CD4-positive, CD25-positive, alpha-beta regulatory T cell (primary cell): ENCODE data around the gene THTPA. TPM values are rescaled to one million over a fixed set of nuclear protein-coding genes. Genes with fewer than 3 reads are reported as not detected.

Source experiments
- ATAC-seq, 2 donors: fragments of 150-1000 bp; cut with Tn5 transposase; one replicate each; pipeline ENCODE4 v1.10.0; 2021; ENCODE audit warnings: low read depth in 2 of 2, moderate number of reproducible peaks in 2 of 2, moderate library complexity in 1 of 2
- DNase-seq, 3 donors: peaks; one replicate each; pipeline versions ENCODE4 v3.0.0 to v3.0.0-alpha.2; 2012 to 2022; ENCODE audit warnings: mixed read lengths in 1 of 3
- H3K27ac ChIP-seq: one replicate; pipeline ENCODE4 v1.7.0; 2013; ENCODE audit warnings: mild to moderate bottlenecking, low read length; ENCODE audit not compliant: insufficient read depth, poor library complexity, severe bottlenecking
- H3K27me3 ChIP-seq: one replicate; pipeline ENCODE4 v1.7.0; 2013; ENCODE audit warnings: low read length; ENCODE audit not compliant: control insufficient read depth, insufficient read depth
- H3K36me3 ChIP-seq: one replicate; pipeline ENCODE4 v1.7.0; 2013; ENCODE audit warnings: mild to moderate bottlenecking, low read length, moderate library complexity; ENCODE audit not compliant: control insufficient read depth, insufficient read depth
- H3K4me1 ChIP-seq: 2 replicates; pipeline ENCODE4 v1.7.0; 2013; ENCODE audit warnings: mild to moderate bottlenecking, low read length; ENCODE audit not compliant: insufficient read depth, control insufficient read depth, poor library complexity, severe bottlenecking
- H3K4me3 ChIP-seq: one replicate; pipeline ENCODE4 v1.7.0; 2013; ENCODE audit warnings: low read depth, mild to moderate bottlenecking, low read length, moderate library complexity
- H3K9me3 ChIP-seq, 2 experiments: 1 replicate in 1 of 2; 2 replicates in 1 of 2; pipeline ENCODE4 v1.7.0; 2013; ENCODE audit warnings: low read length in 2 of 2, mild to moderate bottlenecking in 1 of 2, moderate library complexity in 1 of 2; ENCODE audit not compliant: control insufficient read depth in 2 of 2
- H3K27ac Mint-ChIP-seq, 3 donors: one replicate each; pipeline ENCODE4 v1.8.0; 2020 to 2022; ENCODE audit warnings: mild to moderate bottlenecking in 3 of 3, mixed read lengths in 3 of 3, moderate library complexity in 2 of 3
- H3K27me3 Mint-ChIP-seq: one replicate; pipeline ENCODE4 v1.8.0; 2022; ENCODE audit warnings: mild to moderate bottlenecking, mixed read lengths
- H3K36me3 Mint-ChIP-seq: one replicate; pipeline ENCODE4 v1.8.0; 2020; ENCODE audit warnings: mixed read lengths
- H3K4me1 Mint-ChIP-seq, 4 donors: one replicate each; pipeline ENCODE4 v1.8.0; 2020 to 2022; ENCODE audit warnings: mixed read lengths in 4 of 4, mild to moderate bottlenecking in 1 of 4
- H3K4me3 Mint-ChIP-seq, 4 donors: one replicate each; pipeline ENCODE4 v1.8.0; 2020 to 2022; ENCODE audit warnings: mild to moderate bottlenecking in 4 of 4, mixed read lengths in 4 of 4, moderate library complexity in 3 of 4
- H3K9me3 Mint-ChIP-seq, 7 donors: one replicate each; pipeline ENCODE4 v1.8.0; 2020 to 2022; ENCODE audit warnings: mixed read lengths in 7 of 7, mild to moderate bottlenecking in 3 of 7, moderate library complexity in 2 of 7
- polyA plus RNA-seq, 4 donors: library from polyadenylated mRNA; unstranded; fragments of 300-500 nt; fragmentation: Illumina TruSeq; gene quantifications; one replicate each; pipeline ENCODE4 v1.2.3, GENCODE V29; 2021
- total RNA-seq: library from RNA; stranded (reverse); gene quantifications from one replicate; pipeline ENCODE4 v1.2.3, GENCODE V29; 2022

Gene THTPA
- total and polyA plus RNA-seq, 5 donors from 2014 or later, result 7.5 to 14.6 (median 11.0) TPM

- H3K27me3 ChIP-seq, result no peaks in the 10 kb centered on the region
- H3K4me3 ChIP-seq, result no peak overlapping the region
- Mint-ChIP-seq H3K27ac (peak overlapping the region; percentile 51 to 88 (median 88)), H3K9me3 (no peaks in the 10 kb centered on the region), H3K4me3 (peak overlapping the region in 3 of 4 donors; percentile 55 to 98 (median 83)), H3K4me1 (peaks cover 4 to 57% (median 23%) of the 10 kb centered on the region in 4 donors), H3K36me3 (peaks cover 21% of the 10 kb centered on the region), H3K27me3 (no peaks in the 10 kb centered on the region)
- no peak overlapping the region for H3K27ac ChIP-seq
- H3K4me1 ChIP-seq, result peaks cover 21% of the 10 kb centered on the region
- no peak for ATAC-seq
- no peaks in the 10 kb centered on the region for H3K9me3 ChIP-seq
- peaks cover 44% of the 10 kb centered on the region for H3K36me3 ChIP-seq
- DNase-seq, result no peak
These were observed 2.4 kb downstream of the THTPA start for GRCh38 chr14:23558346-23559009.

GRCh38 chr14:23559010-23559925, 3.2 kb downstream of the THTPA start:
- peak overlapping the region; percentile 41 to 80 (median 51) for H3K27ac Mint-ChIP-seq
- peaks cover 4 to 62% (median 24%) of the 10 kb centered on the region in 4 donors for H3K4me1 Mint-ChIP-seq
- Histone ChIP-seq H3K27ac (peak overlapping the region; percentile 1), H3K27me3 (no peaks in the 10 kb centered on the region), H3K9me3 (no peaks in the 10 kb centered on the region), H3K4me1 (peaks cover 21% of the 10 kb centered on the region), H3K36me3 (peaks cover 51% of the 10 kb centered on the region), H3K4me3 (no peak overlapping the region)
- H3K36me3 Mint-ChIP-seq, result peaks cover 26% of the 10 kb centered on the region
- H3K9me3 Mint-ChIP-seq, result peaks cover 0 to 1% (median 0%) of the 10 kb centered on the region in 7 donors
- DNase-seq, result peak; percentile 50 to 71 (median 60)
- no peaks in the 10 kb centered on the region for H3K27me3 Mint-ChIP-seq
- peak overlapping the region in 2 of 4 donors; percentile 83 to 98 for H3K4me3 Mint-ChIP-seq
- ATAC-seq, result no peak

- H3K27me3 ChIP-seq, result no peaks in the 10 kb centered on the region
- peak overlapping the region in 2 of 3 donors; percentile 23 to 71 for H3K27ac Mint-ChIP-seq
- H3K9me3 ChIP-seq, result no peaks in the 10 kb centered on the region
- H3K4me1 Mint-ChIP-seq, result peaks cover 4 to 67% (median 26%) of the 10 kb centered on the region in 4 donors
- H3K27ac ChIP-seq, result no peak overlapping the region
- H3K4me1 ChIP-seq, result peaks cover 21% of the 10 kb centered on the region
- no peak for ATAC-seq
- H3K9me3 Mint-ChIP-seq, result peaks cover 0 to 1% (median 0%) of the 10 kb centered on the region in 7 donors
- DNase-seq, result no peak
- peaks cover 57% of the 10 kb centered on the region for H3K36me3 ChIP-seq
- no peaks in the 10 kb centered on the region for H3K27me3 Mint-ChIP-seq
- H3K4me3 ChIP-seq, result no peak overlapping the region
- peaks cover 34% of the 10 kb centered on the region for H3K36me3 Mint-ChIP-seq
- peak overlapping the region in 1 of 4 donors; percentile 70 for H3K4me3 Mint-ChIP-seq
These were observed 4.0 kb downstream of the THTPA start for GRCh38 chr14:23559926-23560520.

- Mint-ChIP-seq H3K27me3 (no peaks in the 10 kb centered on the region), H3K9me3 (peaks cover 0 to 1% (median 0%) of the 10 kb centered on the region in 7 donors), H3K27ac (no peak overlapping the region), H3K36me3 (peaks cover 34% of the 10 kb centered on the region), H3K4me1 (peaks cover 4 to 70% (median 23%) of the 10 kb centered on the region in 4 donors), H3K4me3 (peak overlapping the region in 1 of 4 donors; percentile 69)
- Histone ChIP-seq H3K36me3 (peaks cover 68% of the 10 kb centered on the region), H3K4me3 (no peak overlapping the region), H3K27me3 (no peaks in the 10 kb centered on the region), H3K4me1 (peaks cover 16% of the 10 kb centered on the region), H3K27ac (no peak overlapping the region), H3K9me3 (no peaks in the 10 kb centered on the region)
- ATAC-seq, result no peak
- DNase-seq, result no peak
These were observed 5.2 kb downstream of the THTPA start for GRCh38 chr14:23561259-23561658.

- no peaks in the 10 kb centered on the region for H3K9me3 ChIP-seq
- no peak for ATAC-seq
- peak overlapping the region in 2 of 4 donors; percentile 51 to 80 for H3K4me3 Mint-ChIP-seq
- peaks cover 4 to 71% (median 23%) of the 10 kb centered on the region in 4 donors for H3K4me1 Mint-ChIP-seq
- H3K36me3 Mint-ChIP-seq, result peaks cover 34% of the 10 kb centered on the region
- peaks cover 16% of the 10 kb centered on the region for H3K4me1 ChIP-seq
- H3K27me3 Mint-ChIP-seq, result peaks cover 5% of the 10 kb centered on the region
- H3K27me3 ChIP-seq, result no peaks in the 10 kb centered on the region
- H3K9me3 Mint-ChIP-seq, result peaks cover 0 to 1% (median 0%) of the 10 kb centered on the region in 7 donors
- DNase-seq, result no peak
- H3K4me3 ChIP-seq, result no peak overlapping the region
- peak overlapping the region in 1 of 3 donors; percentile 50 for H3K27ac Mint-ChIP-seq
- no peak overlapping the region for H3K27ac ChIP-seq
- peaks cover 68% of the 10 kb centered on the region for H3K36me3 ChIP-seq
These were observed 6.1 kb downstream of the THTPA start for GRCh38 chr14:23561873-23562821.

GRCh38 chr14:23562822-23563472, 6.9 kb downstream of the THTPA start:
- Mint-ChIP-seq H3K9me3 (peaks cover 0 to 2% (median 0%) of the 10 kb centered on the region in 7 donors), H3K27me3 (peaks cover 5% of the 10 kb centered on the region), H3K27ac (peak overlapping the region; percentile 5 to 86 (median 50)), H3K4me1 (peaks cover 4 to 72% (median 21%) of the 10 kb centered on the region in 4 donors), H3K4me3 (peak overlapping the region in 3 of 4 donors; percentile 14 to 80 (median 72)), H3K36me3 (peaks cover 34% of the 10 kb centered on the region)
- no peaks in the 10 kb centered on the region for H3K9me3 ChIP-seq
- no peak overlapping the region for H3K4me3 ChIP-seq
- peaks cover 20% of the 10 kb centered on the region for H3K4me1 ChIP-seq
- DNase-seq (peak; percentile 52 to 59 (median 55)), ATAC-seq (no peak)
- H3K27ac ChIP-seq, result no peak overlapping the region
- no peaks in the 10 kb centered on the region for H3K27me3 ChIP-seq
- H3K36me3 ChIP-seq, result peaks cover 68% of the 10 kb centered on the region
